Measurements from ENCODE around the gene TFG.

- TF ChIP-seq CTCF (IDR thresholded peaks at IDR 0.05; ENCODE audit: low read depth, low read length, poor library complexity, severe bottlenecking) = no peak
- no peak for TF ChIP-seq EZH2phosphoT487 (IDR thresholded peaks at IDR 0.05; ENCODE audit: borderline replicate concordance, low read length)
These were observed 68.0 kb downstream of the TFG start for GRCh38 chr3:100777271-100777670.

All from DOHH2 (cell line).